ENCODE results near the gene NAGS.

NAGS gene

DNA sequence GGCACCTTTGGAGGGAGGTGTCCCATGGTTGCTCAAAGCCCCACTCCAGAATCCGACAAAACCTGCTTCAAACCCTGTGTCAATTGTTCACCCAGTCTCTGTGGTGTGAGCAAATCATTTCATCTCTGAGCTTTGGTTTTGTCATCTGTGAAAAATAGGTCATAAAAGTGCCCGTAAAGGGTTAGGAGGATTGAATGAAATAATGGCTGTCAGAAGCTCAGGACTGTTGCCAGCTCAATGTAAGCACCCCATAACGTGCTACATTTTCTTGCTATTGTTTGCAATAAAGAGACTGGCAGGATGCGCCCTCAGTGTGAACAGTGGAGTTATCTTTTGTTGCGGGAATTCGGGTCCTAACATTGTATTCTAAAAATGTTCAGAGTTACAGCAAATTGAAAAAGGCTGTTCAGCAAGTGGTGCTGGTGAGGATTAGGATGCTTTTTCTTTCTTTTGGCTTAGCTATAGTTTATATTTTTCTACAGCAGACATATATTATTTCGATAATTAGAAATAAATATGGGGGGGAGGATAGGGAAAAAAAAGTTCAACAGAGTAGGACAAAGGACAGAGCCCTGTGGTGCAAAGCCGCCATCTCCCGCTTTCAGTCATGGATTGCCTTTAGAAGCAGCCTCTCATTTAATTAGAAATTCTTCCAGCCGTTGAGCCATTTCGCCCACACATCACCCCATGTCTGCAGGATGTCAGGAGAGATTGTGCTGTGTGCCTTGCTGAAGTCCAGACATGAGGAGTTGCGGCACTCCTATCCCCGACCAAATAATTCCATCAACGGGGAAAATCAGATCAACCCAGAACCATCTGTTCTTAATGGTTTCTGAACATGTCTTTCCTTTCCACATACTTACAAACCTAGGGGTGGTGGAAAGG lies 29.8 kb upstream of the NAGS start:
- DNase-seq (ENCODE audit: insufficient read length, low spot score): no peak
- no peak for FAIRE-seq
- TF ChIP-seq POU2F2 (IDR thresholded peaks at IDR 0.05; ENCODE audit: low read depth, low read length): no peak
- no peak for TF ChIP-seq SPI1 (IDR thresholded peaks at IDR 0.05; ENCODE audit: low read depth, low read length)
- TF ChIP-seq POLR2A (IDR thresholded peaks at IDR 0.05; ENCODE audit: low read depth, low read length): no peak
- no peak for TF ChIP-seq PAX5 (IDR thresholded peaks at IDR 0.05; ENCODE audit: insufficient read depth, low read length, severe bottlenecking)
- no peak for TF ChIP-seq POLR2AphosphoS5 (IDR thresholded peaks at IDR 0.05; ENCODE audit: low read depth, low read length)
- no peak for TF ChIP-seq TAF1 (IDR thresholded peaks at IDR 0.05; ENCODE audit: low read depth, low read length)

GRCh38 chr17:43975898-43976297 lies 28.5 kb upstream of the NAGS start:
- FAIRE-seq (no peak), DNase-seq (ENCODE audit: insufficient read length, low spot score) (no peak)
- TF ChIP-seq POLR2A (IDR thresholded peaks at IDR 0.05; ENCODE audit: low read depth, low read length) (no peak), PAX5 (IDR thresholded peaks at IDR 0.05; ENCODE audit: insufficient read depth, low read length, severe bottlenecking) (no peak), POU2F2 (IDR thresholded peaks at IDR 0.05; ENCODE audit: low read depth, low read length) (no peak)

GRCh38 chr17:43976963-43977837 lies 27.2 kb upstream of the NAGS start:
- FAIRE-seq (no peak), DNase-seq (ENCODE audit: insufficient read length, low spot score) (no peak)
- TF ChIP-seq POLR2AphosphoS5 (IDR thresholded peaks at IDR 0.05; ENCODE audit: low read depth, low read length): no peak
- no peak for TF ChIP-seq SPI1 (IDR thresholded peaks at IDR 0.05; ENCODE audit: low read depth, low read length)
- TF ChIP-seq POU2F2 (IDR thresholded peaks at IDR 0.05; ENCODE audit: low read depth, low read length): no peak
- TF ChIP-seq TAF1 (IDR thresholded peaks at IDR 0.05; ENCODE audit: low read depth, low read length): no peak
- TF ChIP-seq PAX5 (IDR thresholded peaks at IDR 0.05; ENCODE audit: insufficient read depth, low read length, severe bottlenecking): no peak
- no peak for TF ChIP-seq POLR2A (IDR thresholded peaks at IDR 0.05; ENCODE audit: low read depth, low read length)

GRCh38 chr17:43978078-43978477 lies 26.3 kb upstream of the NAGS start:
- TF ChIP-seq POU2F2 (IDR thresholded peaks at IDR 0.05; ENCODE audit: low read depth, low read length) (no peak), PAX5 (IDR thresholded peaks at IDR 0.05; ENCODE audit: insufficient read depth, low read length, severe bottlenecking) (no peak)
- no peak for FAIRE-seq

DNA sequence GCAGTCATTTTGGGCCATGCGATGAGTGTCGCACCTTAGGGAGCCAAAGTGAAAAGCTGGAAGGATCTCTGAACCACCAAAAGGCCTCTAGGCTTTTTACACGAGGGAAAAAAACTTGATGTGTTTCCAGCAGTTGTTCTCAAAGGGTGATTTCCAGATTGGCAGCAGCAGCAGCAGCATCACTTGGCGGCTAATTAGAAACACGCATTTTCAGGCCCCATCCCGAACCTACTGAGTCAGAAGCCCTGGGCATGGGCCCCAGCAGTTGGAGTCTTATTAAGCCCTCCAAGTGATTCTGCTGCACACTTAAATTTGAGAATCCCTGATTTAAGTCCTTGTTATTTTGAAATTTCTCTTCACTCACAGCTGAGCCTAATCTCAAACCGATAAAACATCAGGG lies 25.4 kb upstream of the NAGS start:
- TF ChIP-seq SPI1 (IDR thresholded peaks at IDR 0.05; ENCODE audit: low read depth, low read length) (no peak), POU2F2 (IDR thresholded peaks at IDR 0.05; ENCODE audit: low read depth, low read length) (no peak), POLR2A (IDR thresholded peaks at IDR 0.05; ENCODE audit: low read depth, low read length) (no peak), PAX5 (IDR thresholded peaks at IDR 0.05; ENCODE audit: insufficient read depth, low read length, severe bottlenecking) (no peak), TAF1 (IDR thresholded peaks at IDR 0.05; ENCODE audit: low read depth, low read length) (no peak), POLR2AphosphoS5 (IDR thresholded peaks at IDR 0.05; ENCODE audit: low read depth, low read length) (no peak)
- DNase-seq (ENCODE audit: insufficient read length, low spot score) (no peak), FAIRE-seq (no peak)

More at GRCh38 chr17:43978078-43978477, 26.3 kb upstream of the NAGS start:
- no peak for DNase-seq (ENCODE audit: insufficient read length, low spot score)

DNA sequence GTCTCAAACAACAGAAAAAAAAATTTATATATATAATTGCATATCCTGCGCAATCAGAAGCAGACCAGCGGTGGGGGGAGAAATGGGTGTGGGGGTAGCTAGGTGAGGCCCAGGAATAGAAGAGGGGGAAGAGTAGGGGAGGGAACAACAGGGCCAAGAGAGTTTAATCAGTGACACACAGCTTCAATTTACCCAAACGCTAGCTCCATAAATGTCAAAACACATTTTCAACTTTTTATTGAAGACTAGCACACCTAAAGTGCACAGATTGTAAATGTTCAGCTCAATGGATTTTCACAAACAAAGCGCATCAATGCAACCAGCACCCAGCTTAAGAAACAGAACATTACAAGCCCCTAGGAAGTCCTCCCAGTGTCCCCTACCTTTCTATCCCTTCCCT lies 24.8 kb upstream of the NAGS start:
- FAIRE-seq (no peak), DNase-seq (ENCODE audit: insufficient read length, low spot score) (no peak)
- TF ChIP-seq SPI1 (IDR thresholded peaks at IDR 0.05; ENCODE audit: low read depth, low read length) (no peak), PAX5 (IDR thresholded peaks at IDR 0.05; ENCODE audit: insufficient read depth, low read length, severe bottlenecking) (no peak), POLR2A (IDR thresholded peaks at IDR 0.05; ENCODE audit: low read depth, low read length) (no peak), TAF1 (IDR thresholded peaks at IDR 0.05; ENCODE audit: low read depth, low read length) (no peak), POLR2AphosphoS5 (IDR thresholded peaks at IDR 0.05; ENCODE audit: low read depth, low read length) (no peak), POU2F2 (IDR thresholded peaks at IDR 0.05; ENCODE audit: low read depth, low read length) (no peak)

DNA sequence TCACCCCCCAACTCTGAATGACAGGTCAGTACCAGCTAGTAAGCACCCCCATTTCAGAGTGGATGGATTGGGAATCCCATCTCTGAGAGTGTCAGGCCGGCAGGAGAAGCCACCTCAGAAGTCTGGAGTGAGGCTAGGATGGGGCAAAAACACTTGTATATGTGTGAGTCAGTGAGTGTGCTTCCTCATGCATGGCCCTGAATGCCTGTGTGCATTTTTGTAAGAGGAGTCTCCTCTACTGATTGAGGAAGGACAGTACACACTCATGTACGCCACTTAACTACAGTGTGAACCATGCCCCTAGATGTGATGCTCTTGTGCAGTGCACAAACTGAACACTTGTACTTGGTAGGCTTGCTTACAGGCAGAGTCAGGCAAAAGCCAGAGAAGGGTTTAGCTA lies 22.3 kb upstream of the NAGS start:
- TF ChIP-seq PAX5 (IDR thresholded peaks at IDR 0.05; ENCODE audit: insufficient read depth, low read length, severe bottlenecking) (no peak), POLR2A (IDR thresholded peaks at IDR 0.05; ENCODE audit: low read depth, low read length) (no peak), POLR2AphosphoS5 (IDR thresholded peaks at IDR 0.05; ENCODE audit: low read depth, low read length) (no peak), TAF1 (IDR thresholded peaks at IDR 0.05; ENCODE audit: low read depth, low read length) (no peak), SPI1 (IDR thresholded peaks at IDR 0.05; ENCODE audit: low read depth, low read length) (no peak), POU2F2 (IDR thresholded peaks at IDR 0.05; ENCODE audit: low read depth, low read length) (no peak)
- FAIRE-seq (no peak), DNase-seq (ENCODE audit: insufficient read length, low spot score) (no peak)

GRCh38 chr17:43983196-43983514 lies 21.3 kb upstream of the NAGS start:
- DNase-seq (ENCODE audit: insufficient read length, low spot score): no peak
- TF ChIP-seq POLR2AphosphoS5 (IDR thresholded peaks at IDR 0.05; ENCODE audit: low read depth, low read length) (no peak), SPI1 (IDR thresholded peaks at IDR 0.05; ENCODE audit: low read depth, low read length) (no peak), TAF1 (IDR thresholded peaks at IDR 0.05; ENCODE audit: low read depth, low read length) (no peak), POU2F2 (IDR thresholded peaks at IDR 0.05; ENCODE audit: low read depth, low read length) (no peak), PAX5 (IDR thresholded peaks at IDR 0.05; ENCODE audit: insufficient read depth, low read length, severe bottlenecking) (no peak), POLR2A (IDR thresholded peaks at IDR 0.05; ENCODE audit: low read depth, low read length) (no peak)
- no peak for FAIRE-seq

GRCh38 chr17:43983515-43984411 lies 20.7 kb upstream of the NAGS start:
- FAIRE-seq (no peak), DNase-seq (ENCODE audit: insufficient read length, low spot score) (no peak)
- TF ChIP-seq POLR2AphosphoS5 (IDR thresholded peaks at IDR 0.05; ENCODE audit: low read depth, low read length): no peak
- TF ChIP-seq POU2F2 (IDR thresholded peaks at IDR 0.05; ENCODE audit: low read depth, low read length): no peak
- TF ChIP-seq TAF1 (IDR thresholded peaks at IDR 0.05; ENCODE audit: low read depth, low read length): no peak
- TF ChIP-seq SPI1 (IDR thresholded peaks at IDR 0.05; ENCODE audit: low read depth, low read length): no peak
- TF ChIP-seq PAX5 (IDR thresholded peaks at IDR 0.05; ENCODE audit: insufficient read depth, low read length, severe bottlenecking): no peak
- no peak for TF ChIP-seq POLR2A (IDR thresholded peaks at IDR 0.05; ENCODE audit: low read depth, low read length)

All from GM12891 (cell line).